Measurements from ENCODE around the gene BMI1. TPM values are rescaled to one million over a fixed set of nuclear protein-coding genes. Genes with fewer than 3 reads are reported as not detected.
A peak's percentile ranks its signal among the peaks of the same experiment; 100 is the strongest.

The BMI1 gene
- total RNA-seq, 1 donor from 2014 or later: 44.7 TPM

- H3K9me3 ChIP-seq: no peaks in the 10 kb centered on the region
- intact Hi-C loops (cut with DNase I): no loop called here
- TF ChIP-seq POLR2AphosphoS5 (IDR thresholded peaks at IDR 0.05; ENCODE audit: insufficient read depth in 1 of 2, low read depth in 1 of 2) (no peak), CTCF (IDR thresholded peaks at IDR 0.05) (no peak), POLR2A (IDR thresholded peaks at IDR 0.05) (no peak)
- no peaks in the 10 kb centered on the region for H3K36me3 ChIP-seq
- H3K27me3 ChIP-seq: no peaks in the 10 kb centered on the region
- no peak overlapping the region for H3K4me3 ChIP-seq
- DNase-seq (ENCODE audit: extremely low spot score in 2 of 2): no peak
- no peak overlapping the region for H3K27ac ChIP-seq
- peaks cover 51% of the 10 kb centered on the region for H3K4me1 ChIP-seq
Measured at GRCh38 chr10:22318772-22319171, 2.1 kb upstream of the BMI1 start.

- H3K27me3 ChIP-seq: no peaks in the 10 kb centered on the region
- peak overlapping the region; percentile 96 for H3K27ac ChIP-seq
- no peaks in the 10 kb centered on the region for H3K36me3 ChIP-seq
- no peaks in the 10 kb centered on the region for H3K9me3 ChIP-seq
- no peak overlapping the region for H3K4me3 ChIP-seq
- H3K4me1 ChIP-seq: peaks cover 59% of the 10 kb centered on the region
- no peak for DNase-seq (ENCODE audit: extremely low spot score in 2 of 2)
- TF ChIP-seq CTCF (IDR thresholded peaks at IDR 0.05) (no peak), POLR2A (IDR thresholded peaks at IDR 0.05) (no peak), POLR2AphosphoS5 (IDR thresholded peaks at IDR 0.05; ENCODE audit: insufficient read depth in 1 of 2, low read depth in 1 of 2) (no peak)
- intact Hi-C loops (cut with DNase I): no loop called here
Measured at GRCh38 chr10:22319547-22319979, 1.3 kb upstream of the BMI1 start.

GRCh38 chr10:22319980-22320558, 830 bp upstream of the BMI1 start:
- DNase-seq (ENCODE audit: extremely low spot score in 2 of 2): no peak
- TF ChIP-seq POLR2AphosphoS5 (IDR thresholded peaks at IDR 0.05; ENCODE audit: insufficient read depth in 1 of 2, low read depth in 1 of 2) (no peak), CTCF (IDR thresholded peaks at IDR 0.05) (no peak), POLR2A (IDR thresholded peaks at IDR 0.05) (no peak)
- Histone ChIP-seq H3K36me3 (no peaks in the 10 kb centered on the region), H3K27me3 (no peaks in the 10 kb centered on the region), H3K4me3 (peak overlapping the region; percentile 73 to 79), H3K9me3 (no peaks in the 10 kb centered on the region), H3K4me1 (peaks cover 64% of the 10 kb centered on the region), H3K27ac (peak overlapping the region; percentile 96)
- intact Hi-C loops (cut with DNase I): no loop called here

GRCh38 chr10:22321156-22321923, 441 bp downstream of the BMI1 start:
- Histone ChIP-seq H3K27me3 (no peaks in the 10 kb centered on the region), H3K36me3 (no peaks in the 10 kb centered on the region), H3K4me1 (peaks cover 72% of the 10 kb centered on the region), H3K4me3 (peak overlapping the region; percentile 73 to 79), H3K27ac (peak overlapping the region; percentile 96), H3K9me3 (no peaks in the 10 kb centered on the region)
- DNase-seq (ENCODE audit: extremely low spot score in 2 of 2): no peak
- peak in 1 of 2 donors; percentile 46 for TF ChIP-seq POLR2AphosphoS5 (IDR thresholded peaks at IDR 0.05; ENCODE audit: insufficient read depth in 1 of 2, low read depth in 1 of 2)
- TF ChIP-seq POLR2A (IDR thresholded peaks at IDR 0.05): no peak
- TF ChIP-seq CTCF (IDR thresholded peaks at IDR 0.05): no peak
- intact Hi-C loops (cut with DNase I): no loop called here
